PC-3 (cell line): ENCODE results near the gene ARL3.

ENCODE experiments used
- EZH2 ChIP-seq: fragments of 300-600 bp; sonication (generic); IDR thresholded peaks from one replicate; pipeline ENCODE4 v1.6.1; 2017; ENCODE audit warnings: antibody characterized with exemption, mild to moderate bottlenecking, low read length; ENCODE audit not compliant: unreplicated experiment
- TF ChIP-seq, protein P1 (sequence below): fragments of 300-600 bp; sonication (generic); conservative IDR thresholded peaks from 2 replicates; pipeline ENCODE4 v1.5.1; 2017; ENCODE audit warnings: antibody characterized with exemption, low read depth, mild to moderate bottlenecking, low read length

DNA sequence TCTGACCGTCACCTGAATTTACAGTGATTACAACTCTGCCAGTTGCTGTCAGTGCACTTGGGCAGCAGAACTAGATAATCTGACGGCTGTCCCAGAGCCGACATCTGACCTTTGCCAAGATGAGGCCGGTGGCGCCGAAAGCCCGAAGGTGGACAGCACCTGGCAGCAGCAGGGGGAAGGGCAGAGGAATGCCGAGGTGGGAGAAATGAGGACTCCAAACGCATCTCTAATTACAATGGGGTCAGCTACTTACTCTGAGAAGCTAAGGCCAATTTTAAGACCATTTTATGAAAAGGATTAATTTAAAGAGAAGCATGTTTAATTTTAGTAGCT, 36.2 kb downstream of the ARL3 start:
- TF ChIP-seq EZH2, result no peak
- TF ChIP-seq, protein P1, sequence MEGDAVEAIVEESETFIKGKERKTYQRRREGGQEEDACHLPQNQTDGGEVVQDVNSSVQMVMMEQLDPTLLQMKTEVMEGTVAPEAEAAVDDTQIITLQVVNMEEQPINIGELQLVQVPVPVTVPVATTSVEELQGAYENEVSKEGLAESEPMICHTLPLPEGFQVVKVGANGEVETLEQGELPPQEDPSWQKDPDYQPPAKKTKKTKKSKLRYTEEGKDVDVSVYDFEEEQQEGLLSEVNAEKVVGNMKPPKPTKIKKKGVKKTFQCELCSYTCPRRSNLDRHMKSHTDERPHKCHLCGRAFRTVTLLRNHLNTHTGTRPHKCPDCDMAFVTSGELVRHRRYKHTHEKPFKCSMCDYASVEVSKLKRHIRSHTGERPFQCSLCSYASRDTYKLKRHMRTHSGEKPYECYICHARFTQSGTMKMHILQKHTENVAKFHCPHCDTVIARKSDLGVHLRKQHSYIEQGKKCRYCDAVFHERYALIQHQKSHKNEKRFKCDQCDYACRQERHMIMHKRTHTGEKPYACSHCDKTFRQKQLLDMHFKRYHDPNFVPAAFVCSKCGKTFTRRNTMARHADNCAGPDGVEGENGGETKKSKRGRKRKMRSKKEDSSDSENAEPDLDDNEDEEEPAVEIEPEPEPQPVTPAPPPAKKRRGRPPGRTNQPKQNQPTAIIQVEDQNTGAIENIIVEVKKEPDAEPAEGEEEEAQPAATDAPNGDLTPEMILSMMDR, result no peak
